Measurements from ENCODE around the gene ACTR6. TPM values are rescaled to one million over a fixed set of nuclear protein-coding genes. Genes with fewer than 3 reads are reported as not detected.
"Not testable (repeated sequence)": the region's sequence is repeated elsewhere in the genome, so short reads cannot be mapped to it uniquely, and the experiment has no call there.

ACTR6 gene
- total RNA-seq, 1 donor from 2014 or later = 29.8 TPM

GRCh38 chr12:100213016-100213891, 12.6 kb downstream of the ACTR6 start:
- no peak for DNase-seq (ENCODE audit: low spot score)
- Mint-ChIP-seq H3K9me3 (no peaks in the 10 kb centered on the region), H3K4me1 (ENCODE audit: low read depth) (peaks cover 8% of the 10 kb centered on the region), H3K4me3 (no peak overlapping the region), H3K27me3 (ENCODE audit: insufficient read depth) (no peaks in the 10 kb centered on the region), H3K36me3 (ENCODE audit: low read depth) (peaks cover 29% of the 10 kb centered on the region), H3K27ac (no peak overlapping the region)
- intact Hi-C loops (cut with micrococcal nuclease) = no loop called here

- Mint-ChIP-seq H3K27ac (peak overlapping the region; percentile 41), H3K4me1 (ENCODE audit: low read depth) (peaks cover 8% of the 10 kb centered on the region), H3K9me3 (no peaks in the 10 kb centered on the region), H3K4me3 (no peak overlapping the region), H3K27me3 (ENCODE audit: insufficient read depth) (no peaks in the 10 kb centered on the region), H3K36me3 (ENCODE audit: low read depth) (peaks cover 29% of the 10 kb centered on the region)
- no peak for DNase-seq (ENCODE audit: low spot score)
- intact Hi-C loops (cut with micrococcal nuclease) = no loop called here
These were observed 13.9 kb downstream of the ACTR6 start for GRCh38 chr12:100214518-100214917.

GRCh38 chr12:100215209-100215608, 14.6 kb downstream of the ACTR6 start:
- DNase-seq (ENCODE audit: low spot score) = no peak
- Mint-ChIP-seq H3K27ac (no peak overlapping the region), H3K4me1 (ENCODE audit: low read depth) (peaks cover 8% of the 10 kb centered on the region), H3K4me3 (no peak overlapping the region), H3K27me3 (ENCODE audit: insufficient read depth) (no peaks in the 10 kb centered on the region), H3K36me3 (ENCODE audit: low read depth) (peaks cover 29% of the 10 kb centered on the region), H3K9me3 (no peaks in the 10 kb centered on the region)
- intact Hi-C loops (cut with micrococcal nuclease) = no loop called here

- no peak for DNase-seq (ENCODE audit: low spot score)
- Mint-ChIP-seq H3K27me3 (ENCODE audit: insufficient read depth) (no peaks in the 10 kb centered on the region), H3K27ac (no peak overlapping the region), H3K9me3 (no peaks in the 10 kb centered on the region), H3K4me1 (ENCODE audit: low read depth) (peaks cover 8% of the 10 kb centered on the region), H3K4me3 (no peak overlapping the region), H3K36me3 (ENCODE audit: low read depth) (peaks cover 31% of the 10 kb centered on the region)
- intact Hi-C loops (cut with micrococcal nuclease) = no loop called here
These were observed 15.7 kb downstream of the ACTR6 start for GRCh38 chr12:100216337-100216736.

GRCh38 chr12:100219328-100220109, 18.9 kb downstream of the ACTR6 start:
- no peaks in the 10 kb centered on the region for H3K27me3 Mint-ChIP-seq (ENCODE audit: insufficient read depth)
- H3K4me1 Mint-ChIP-seq (ENCODE audit: low read depth) = peaks cover 5% of the 10 kb centered on the region
- H3K4me3 Mint-ChIP-seq = no peak overlapping the region
- peaks cover 29% of the 10 kb centered on the region for H3K36me3 Mint-ChIP-seq (ENCODE audit: low read depth)
- H3K9me3 Mint-ChIP-seq = no peaks in the 10 kb centered on the region
- no peak overlapping the region for H3K27ac Mint-ChIP-seq
- no peak for DNase-seq (ENCODE audit: low spot score)
- intact Hi-C loops (cut with micrococcal nuclease) = no loop called here

- no peaks in the 10 kb centered on the region for H3K4me1 Mint-ChIP-seq (ENCODE audit: low read depth)
- H3K36me3 Mint-ChIP-seq (ENCODE audit: low read depth) = peaks cover 17% of the 10 kb centered on the region
These were observed 20.9 kb downstream of the ACTR6 start for GRCh38 chr12:100221523-100221922.

GRCh38 chr12:100222173-100222572, 21.6 kb downstream of the ACTR6 start:
- H3K4me1 Mint-ChIP-seq (ENCODE audit: low read depth); H3K27me3 Mint-ChIP-seq (ENCODE audit: insufficient read depth); intact Hi-C loops (cut with micrococcal nuclease); H3K27ac Mint-ChIP-seq; H3K9me3 Mint-ChIP-seq; H3K4me3 Mint-ChIP-seq; DNase-seq (ENCODE audit: low spot score): not testable (repeated sequence)
- H3K36me3 Mint-ChIP-seq (ENCODE audit: low read depth) = peaks cover 15% of the 10 kb centered on the region

More at GRCh38 chr12:100221523-100221922, 20.9 kb downstream of the ACTR6 start:
- no peak overlapping the region for H3K27ac Mint-ChIP-seq
- no peaks in the 10 kb centered on the region for H3K27me3 Mint-ChIP-seq (ENCODE audit: insufficient read depth)
- DNase-seq (ENCODE audit: low spot score) = no peak
- no peaks in the 10 kb centered on the region for H3K9me3 Mint-ChIP-seq
- intact Hi-C loops (cut with micrococcal nuclease) = no loop called here
- no peak overlapping the region for H3K4me3 Mint-ChIP-seq

GRCh38 chr12:100225491-100225890, 24.9 kb downstream of the ACTR6 start:
- intact Hi-C loops (cut with micrococcal nuclease) = no loop called here
- no peaks in the 10 kb centered on the region for H3K9me3 Mint-ChIP-seq
- no peaks in the 10 kb centered on the region for H3K27me3 Mint-ChIP-seq (ENCODE audit: insufficient read depth)
- DNase-seq (ENCODE audit: low spot score) = no peak
- peaks cover 11% of the 10 kb centered on the region for H3K36me3 Mint-ChIP-seq (ENCODE audit: low read depth)
- no peak overlapping the region for H3K27ac Mint-ChIP-seq
- H3K4me1 Mint-ChIP-seq (ENCODE audit: low read depth) = no peaks in the 10 kb centered on the region
- H3K4me3 Mint-ChIP-seq = no peak overlapping the region

GRCh38 chr12:100229036-100229635, 28.5 kb downstream of the ACTR6 start:
- H3K4me1 Mint-ChIP-seq (ENCODE audit: low read depth) = no peaks in the 10 kb centered on the region
- no peaks in the 10 kb centered on the region for H3K36me3 Mint-ChIP-seq (ENCODE audit: low read depth)
- no peak overlapping the region for H3K4me3 Mint-ChIP-seq
- intact Hi-C loops (cut with micrococcal nuclease) = no loop called here
- no peak for DNase-seq (ENCODE audit: low spot score)
- H3K27ac Mint-ChIP-seq = no peak overlapping the region
- H3K27me3 Mint-ChIP-seq (ENCODE audit: insufficient read depth) = no peaks in the 10 kb centered on the region
- H3K9me3 Mint-ChIP-seq = no peaks in the 10 kb centered on the region

- H3K9me3 Mint-ChIP-seq = no peaks in the 10 kb centered on the region
- no peaks in the 10 kb centered on the region for H3K27me3 Mint-ChIP-seq (ENCODE audit: insufficient read depth)
- no peak for DNase-seq (ENCODE audit: low spot score)
- H3K36me3 Mint-ChIP-seq (ENCODE audit: low read depth) = no peaks in the 10 kb centered on the region
- no peak overlapping the region for H3K27ac Mint-ChIP-seq
- H3K4me1 Mint-ChIP-seq (ENCODE audit: low read depth) = no peaks in the 10 kb centered on the region
- intact Hi-C loops (cut with micrococcal nuclease) = no loop called here
- no peak overlapping the region for H3K4me3 Mint-ChIP-seq
These were observed 29.3 kb downstream of the ACTR6 start for GRCh38 chr12:100229876-100230275.

GRCh38 chr12:100231873-100232272, 31.3 kb downstream of the ACTR6 start:
- H3K27ac Mint-ChIP-seq; H3K27me3 Mint-ChIP-seq (ENCODE audit: insufficient read depth); H3K36me3 Mint-ChIP-seq (ENCODE audit: low read depth); H3K4me1 Mint-ChIP-seq (ENCODE audit: low read depth); H3K4me3 Mint-ChIP-seq; intact Hi-C loops (cut with micrococcal nuclease); DNase-seq (ENCODE audit: low spot score); H3K9me3 Mint-ChIP-seq: not testable (repeated sequence)

GRCh38 chr12:100234166-100234565, 33.6 kb downstream of the ACTR6 start:
- Mint-ChIP-seq H3K9me3 (no peaks in the 10 kb centered on the region), H3K36me3 (ENCODE audit: low read depth) (no peaks in the 10 kb centered on the region), H3K27ac (no peak overlapping the region), H3K4me3 (no peak overlapping the region), H3K27me3 (ENCODE audit: insufficient read depth) (peaks cover 2% of the 10 kb centered on the region), H3K4me1 (ENCODE audit: low read depth) (no peaks in the 10 kb centered on the region)
- DNase-seq (ENCODE audit: low spot score) = no peak
- intact Hi-C loops (cut with micrococcal nuclease) = loop anchor here (1.0 to 2.0 kb wide), 4 partner anchors 170 to 507 kb away; no protein-coding TSS in a partner anchor

All from activated T-helper 1 cell treated with anti-CD3 and anti-CD28 coated beads, Interleukin-12 subunit alpha, Interleukin-12 subunit beta, Interleukin-2, Interleukin-4 antibody, amounts not matched to agents 30 ng/mL and 10 ng/mL and 1 ng/mL, durations not matched to agents 14 hours and 24 hours and 36 hours (primary cell).